Measurements from ENCODE around the gene ZNF638.
"Not testable (repeated sequence)": the region's sequence is repeated elsewhere in the genome, so short reads cannot be mapped to it uniquely, and the experiment has no call there.

Gene ZNF638

DNA sequence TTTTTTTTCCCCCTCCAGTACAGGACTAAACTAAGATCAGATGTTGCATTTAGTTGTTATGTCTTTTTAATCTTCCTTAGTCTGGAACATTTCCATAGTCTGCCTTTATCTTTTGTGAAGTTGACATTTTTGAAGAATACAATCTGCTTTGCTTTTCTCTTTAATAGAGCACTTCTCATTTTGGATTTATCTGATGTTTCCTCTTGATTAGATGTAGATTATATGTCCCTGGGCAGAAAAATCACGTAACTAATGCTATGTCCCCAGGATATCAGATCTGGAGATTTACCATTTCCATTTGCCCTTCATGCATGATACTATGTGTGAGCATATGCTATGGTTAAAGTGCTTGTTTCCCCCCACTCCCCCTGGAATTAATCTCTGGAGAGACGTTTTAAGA, 6.2 kb downstream of the ZNF638 start:
- no peak for DNase-seq

DNA sequence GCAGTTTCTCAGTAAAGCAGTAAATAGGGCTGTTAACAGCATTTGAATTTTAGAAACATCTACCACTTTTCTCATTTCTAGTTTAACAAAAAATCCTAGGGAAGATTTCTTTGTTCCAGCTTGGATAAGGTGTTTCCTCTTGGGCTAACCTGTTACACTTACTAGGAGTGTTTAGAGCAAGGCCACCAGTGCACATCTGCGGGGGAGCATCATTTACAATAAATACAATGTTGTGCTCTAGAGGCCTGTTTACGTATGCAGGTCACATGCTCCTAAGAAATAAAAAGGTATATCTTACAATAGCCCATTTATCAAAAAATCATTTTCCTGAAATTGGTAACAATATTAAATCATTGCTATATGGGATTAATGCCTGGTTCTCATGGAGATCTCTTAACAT, 8.1 kb downstream of the ZNF638 start:
- DNase-seq, result no peak

DNA sequence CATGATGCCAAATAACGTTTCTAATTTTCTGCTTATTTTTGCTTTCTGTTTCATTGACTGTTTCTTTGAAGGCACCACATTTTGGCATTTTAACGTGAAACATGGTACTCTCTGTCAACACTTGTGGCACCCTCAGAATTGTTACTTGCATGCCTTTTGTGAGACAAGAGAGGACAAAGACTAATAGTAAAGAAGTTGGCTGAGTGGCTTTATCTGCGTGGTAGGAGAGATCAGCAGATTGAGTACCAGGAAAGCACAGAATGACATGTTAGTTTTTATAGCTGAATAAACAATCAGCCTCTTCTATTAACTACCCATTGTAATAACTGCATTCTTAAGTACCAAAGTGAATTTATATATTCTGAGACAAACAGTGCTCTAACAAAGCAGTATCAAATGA, 8.6 kb downstream of the ZNF638 start:
- no peak for DNase-seq

DNA sequence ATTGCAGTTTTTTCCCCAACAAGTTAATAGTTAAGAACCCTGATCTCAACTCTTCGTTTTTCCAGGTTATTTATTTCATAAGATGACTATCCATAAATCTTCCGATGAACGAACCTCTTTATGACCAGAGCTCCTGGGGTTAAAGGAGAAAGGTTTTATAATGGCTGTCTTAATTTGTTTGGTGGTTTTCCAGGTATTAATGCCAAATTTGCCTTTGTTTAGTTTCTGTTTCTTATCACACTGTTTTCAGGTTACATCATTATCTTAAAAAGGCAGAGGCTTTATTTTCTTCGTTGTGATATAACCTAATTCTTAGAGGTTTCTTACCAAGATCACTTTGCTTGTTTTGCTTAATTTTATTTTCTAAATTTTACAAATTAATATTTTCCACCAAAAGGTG, 10.1 kb downstream of the ZNF638 start:
- DNase-seq, result no peak

DNA sequence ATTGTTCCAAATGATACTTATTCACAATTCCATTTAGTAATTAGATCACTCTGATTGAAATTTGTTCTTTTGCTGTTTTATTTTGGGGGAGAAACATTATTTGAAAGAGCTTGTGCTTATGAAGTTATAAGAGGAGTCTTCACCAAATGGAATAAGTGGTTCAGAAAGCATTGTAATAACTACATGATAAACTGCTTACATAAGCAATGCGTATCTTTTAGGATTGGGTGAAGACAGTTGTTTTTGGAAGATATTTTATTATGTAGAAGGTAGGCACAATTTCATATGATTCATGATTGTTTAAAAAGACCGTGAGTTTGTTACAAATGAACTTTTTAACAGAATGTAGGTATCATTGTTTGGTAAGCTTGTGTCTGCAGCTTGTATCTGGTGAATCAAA, 14.5 kb downstream of the ZNF638 start:
- no peak for DNase-seq

DNA sequence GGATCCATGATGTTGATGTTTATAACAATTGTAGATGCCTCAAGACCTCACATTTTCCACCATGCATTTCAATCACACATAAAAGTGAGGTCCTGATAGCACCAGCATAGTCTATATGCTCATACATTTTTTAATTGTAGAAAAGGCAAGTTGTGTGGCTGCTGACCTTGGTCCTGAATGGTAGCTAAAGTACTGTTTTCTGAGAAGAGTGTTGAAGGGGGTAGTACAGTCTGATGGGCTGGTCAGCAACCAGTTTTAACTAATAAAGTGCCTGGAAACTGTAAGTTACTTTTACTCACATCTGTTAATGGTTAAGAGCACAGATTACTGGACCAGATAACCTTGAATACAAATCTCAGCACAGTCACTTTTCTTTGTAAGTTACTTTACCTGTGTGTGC, 15.9 kb downstream of the ZNF638 start:
- no peak for DNase-seq

DNA sequence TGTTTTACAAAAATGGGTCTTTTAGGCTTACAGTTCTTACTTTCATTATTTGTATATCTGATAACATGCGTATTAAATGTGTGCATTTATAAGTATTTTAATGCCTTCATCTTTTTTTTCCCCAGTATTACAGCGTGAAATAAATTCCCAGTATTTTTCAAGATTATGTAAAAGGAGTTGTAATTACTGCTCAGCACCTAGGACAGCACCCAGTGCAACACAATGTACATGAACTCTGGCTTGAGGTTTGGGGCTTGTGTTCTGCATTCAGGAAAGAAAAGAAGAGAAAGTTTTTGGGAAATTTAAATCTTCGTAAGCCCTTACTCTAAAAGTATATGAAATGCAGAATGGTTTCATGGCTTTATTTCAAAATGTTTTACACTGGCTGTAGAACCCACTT, 16.7 kb downstream of the ZNF638 start:
- no peak for DNase-seq

DNA sequence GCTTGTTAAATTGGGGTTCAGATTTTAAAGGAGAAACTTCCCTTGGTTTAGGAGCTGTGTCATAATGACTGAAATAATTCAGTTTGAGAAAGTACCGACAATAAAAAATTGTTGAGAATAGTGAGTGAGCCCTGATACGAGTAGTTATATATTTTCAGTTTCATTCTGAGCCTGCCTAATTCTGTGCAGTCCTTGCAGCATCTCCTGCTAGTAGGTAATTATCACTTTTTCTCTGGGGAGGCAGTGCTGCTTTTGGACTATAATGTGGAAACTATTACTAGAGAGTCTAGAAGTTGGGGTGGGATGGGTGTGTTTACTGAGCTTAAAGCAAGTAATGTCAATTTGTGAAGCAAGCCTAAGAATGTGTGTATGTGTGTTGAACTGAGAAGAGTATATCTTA, 21.7 kb downstream of the ZNF638 start:
- no peak for DNase-seq

DNA sequence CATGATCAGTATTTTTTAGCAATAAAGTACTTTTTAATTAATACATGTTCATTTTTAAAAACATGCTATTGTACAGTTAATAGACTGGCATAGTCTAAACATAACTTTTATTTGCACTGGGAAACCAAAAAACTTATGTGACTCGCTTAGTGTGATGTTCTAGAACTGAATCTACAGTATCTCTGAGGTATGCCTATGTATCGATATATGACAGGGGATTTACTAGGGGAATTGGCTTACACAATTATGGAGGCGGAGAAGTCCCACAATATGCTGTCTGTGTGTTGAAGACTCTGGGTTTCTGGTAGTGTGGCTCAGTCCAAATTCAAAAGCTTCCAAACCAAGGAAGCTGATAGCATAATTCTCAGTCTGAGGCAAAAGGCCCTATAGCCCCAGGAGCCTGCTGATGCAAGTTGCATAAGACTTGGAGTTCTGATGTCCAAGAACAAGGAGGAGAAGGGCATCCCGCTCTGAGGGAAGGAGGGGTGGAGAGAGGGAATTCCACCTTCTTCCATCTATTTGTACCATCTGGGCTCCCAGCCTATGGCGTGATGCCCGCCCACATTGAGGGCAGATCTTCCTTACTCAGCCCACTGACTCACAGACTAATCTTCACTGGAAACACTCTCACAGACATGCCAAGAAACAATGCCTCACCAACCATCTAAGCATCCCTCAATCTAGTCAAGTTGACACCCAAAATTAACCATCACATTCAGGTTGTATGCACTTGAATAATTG, 27.5 kb downstream of the ZNF638 start:
- no peak for DNase-seq

DNA sequence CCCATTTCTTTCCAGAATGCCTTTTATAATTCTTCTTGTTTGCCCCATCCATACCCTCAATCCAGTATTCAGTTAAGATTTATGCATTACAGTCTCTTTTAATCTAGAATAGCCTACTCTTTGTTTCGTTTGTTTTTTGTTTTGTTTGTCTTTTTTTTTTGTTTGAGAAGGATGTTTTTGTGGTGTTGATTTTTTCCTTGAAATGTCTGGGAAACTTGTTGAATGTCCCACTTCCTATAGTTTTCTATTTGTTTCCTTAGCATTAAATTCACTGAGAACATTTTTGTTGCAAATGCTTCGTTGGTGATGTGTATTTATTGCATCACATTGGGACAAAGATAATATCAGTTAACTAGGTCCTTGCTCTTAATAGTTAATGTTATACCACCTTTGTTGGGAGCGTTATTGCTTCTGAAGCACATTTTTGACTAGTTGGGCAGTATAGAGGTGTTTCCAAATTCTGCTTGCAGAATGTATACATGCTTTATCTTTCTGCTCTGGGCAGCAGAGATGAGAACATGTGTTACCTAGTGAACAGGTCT, 28.9 kb downstream of the ZNF638 start:
- DNase-seq, result no peak

DNA sequence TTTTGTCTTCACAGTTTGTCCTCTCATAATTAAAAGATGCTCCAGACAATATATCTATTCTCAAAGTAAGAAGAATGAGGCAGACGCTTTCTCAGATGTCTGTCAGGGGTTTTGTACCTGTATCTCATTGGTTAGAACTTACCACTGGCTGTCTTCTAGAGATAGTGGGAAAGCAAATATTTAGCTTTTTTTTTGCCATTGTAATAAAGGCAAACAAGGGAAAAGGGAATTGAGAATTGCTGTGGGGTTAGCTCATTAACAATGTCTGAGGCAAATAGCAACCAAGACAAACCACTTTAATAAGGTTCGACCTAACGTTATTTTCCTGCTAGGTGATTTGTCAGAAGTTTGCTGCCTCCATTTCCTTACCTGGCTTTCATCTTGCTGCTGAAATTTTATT, 30.0 kb downstream of the ZNF638 start:
- DNase-seq, result no peak

DNA sequence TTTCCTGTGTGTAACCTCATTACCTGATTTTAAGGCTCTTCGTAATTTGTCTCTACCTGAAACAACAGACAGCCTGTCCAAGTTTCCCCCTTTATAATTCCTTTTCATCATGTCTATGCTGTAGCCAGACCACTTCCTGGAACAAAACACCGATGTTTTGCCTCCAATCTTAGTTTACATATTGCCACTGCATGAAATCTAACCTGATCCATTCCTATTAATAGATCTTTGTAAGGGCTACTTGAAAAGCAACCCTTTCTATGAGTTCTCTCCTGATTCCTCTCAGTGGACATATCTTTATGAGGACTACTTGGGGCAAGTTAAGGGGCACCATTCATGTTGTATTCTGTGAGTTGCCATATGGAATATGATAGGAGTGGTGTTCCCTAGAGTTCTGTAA, 30.9 kb downstream of the ZNF638 start:
- DNase-seq, result no peak

DNA sequence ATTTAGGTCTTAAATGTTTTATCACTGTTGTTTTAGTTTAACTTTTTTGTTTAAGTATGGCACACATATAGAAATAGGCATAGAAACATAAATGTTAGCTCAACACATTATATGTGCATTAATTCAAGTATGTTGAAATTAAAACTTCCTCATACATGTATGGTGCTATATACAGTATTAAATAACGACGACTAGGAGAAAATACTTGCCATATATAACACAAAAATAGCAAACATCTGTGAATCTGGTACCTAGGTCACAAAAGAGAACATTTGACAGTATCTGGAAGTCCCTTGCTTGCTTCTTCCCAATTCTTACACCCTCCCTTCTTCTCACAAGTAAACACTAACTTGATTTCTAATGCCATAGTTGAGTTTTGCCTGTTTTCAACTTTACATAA, 38.4 kb downstream of the ZNF638 start:
- DNase-seq, result no peak

DNA sequence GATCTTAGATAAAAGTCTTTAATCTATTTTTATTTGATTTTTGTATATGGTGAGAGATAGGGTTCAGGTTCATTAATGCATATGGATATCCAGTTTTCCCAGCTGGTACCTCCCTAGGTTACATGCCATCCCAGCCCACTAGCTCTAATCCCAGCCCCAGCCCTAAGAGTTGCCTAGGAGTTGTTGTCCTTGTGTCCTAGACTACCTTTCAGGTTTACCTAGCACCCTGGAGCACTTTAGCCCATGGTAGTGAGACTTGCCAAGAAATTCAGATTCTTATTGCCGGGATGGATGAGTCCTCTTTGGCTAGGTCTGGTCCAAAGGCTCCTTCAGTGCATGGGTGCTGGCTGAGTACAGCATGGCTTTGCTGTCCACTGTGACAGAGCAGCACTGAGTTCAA, 40.5 kb downstream of the ZNF638 start:
- DNase-seq, result no peak

DNA sequence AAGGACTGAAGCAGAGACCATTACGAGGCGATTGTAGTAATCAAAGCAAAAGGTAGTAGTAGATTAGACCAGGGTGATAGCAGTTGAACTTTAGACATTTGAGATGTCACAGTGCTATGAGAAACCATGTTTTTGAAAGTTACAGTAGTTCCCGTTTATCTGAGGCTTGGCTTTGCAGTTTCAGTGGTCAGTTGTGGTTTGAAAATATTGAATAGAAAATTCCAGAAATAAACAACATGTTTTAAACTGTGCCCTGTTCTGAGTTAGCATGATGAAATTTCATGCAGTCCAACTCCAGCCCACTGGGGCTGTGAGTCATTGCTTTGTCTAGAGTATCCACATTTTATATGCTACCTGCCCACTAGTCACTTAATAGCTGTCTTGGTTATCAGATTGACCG, 47.5 kb downstream of the ZNF638 start:
- no peak for DNase-seq

DNA sequence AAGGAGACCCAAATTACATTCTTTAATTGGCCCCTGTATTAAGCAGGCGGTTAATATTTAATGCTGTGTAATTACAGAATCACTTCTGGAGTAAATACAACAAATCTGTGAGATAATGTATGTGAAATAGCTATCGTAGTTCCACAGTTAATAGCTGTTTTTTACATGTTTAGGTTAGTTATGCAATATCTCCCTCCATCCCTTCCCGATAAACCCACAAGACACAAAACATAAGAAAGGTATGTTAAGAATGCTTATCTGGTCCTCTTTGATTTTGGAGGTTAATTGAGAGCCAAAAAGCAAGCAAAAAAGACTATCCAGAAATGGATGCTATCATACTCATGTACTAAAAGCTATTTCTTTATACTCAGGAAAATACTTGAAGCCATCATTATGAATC, 49.1 kb downstream of the ZNF638 start:
- DNase-seq, result no peak

DNA sequence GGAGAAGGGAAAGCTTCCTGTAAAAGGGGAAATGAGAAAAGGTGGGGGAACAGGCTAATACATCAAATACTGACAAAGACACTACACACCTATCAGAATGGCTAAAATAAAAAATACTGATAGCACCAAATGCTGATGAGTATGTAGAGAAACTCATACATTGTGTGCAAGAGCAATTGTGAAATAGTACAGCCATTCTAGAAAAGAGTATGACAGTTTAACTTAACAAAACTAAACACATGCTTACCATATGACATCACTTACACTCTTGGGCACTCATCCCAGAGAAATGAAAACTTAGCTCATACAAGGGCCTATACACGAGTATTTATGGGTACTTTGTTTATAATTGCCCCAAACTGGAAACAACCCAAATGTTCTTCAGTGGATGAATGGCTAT, 53.4 kb downstream of the ZNF638 start:
- DNase-seq, result no peak

DNA sequence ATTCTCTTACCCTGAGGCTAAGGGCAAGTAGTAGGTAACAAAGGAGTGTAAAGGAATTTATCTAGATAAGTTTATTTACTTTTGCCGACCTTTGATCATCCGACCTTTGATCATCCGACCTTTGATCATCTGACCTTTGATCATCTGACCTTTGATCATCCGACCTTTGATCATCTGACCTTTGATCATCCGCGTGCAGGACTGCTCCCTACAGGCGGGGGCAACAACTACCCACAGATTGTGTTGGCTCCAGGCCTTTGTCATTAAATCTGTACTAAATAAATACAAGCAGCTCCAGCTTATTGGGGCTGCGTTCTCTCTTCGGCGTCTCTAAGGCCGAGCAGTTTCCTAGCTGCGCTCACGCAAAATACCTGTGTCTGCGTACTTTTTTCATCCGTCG, 56.6 kb downstream of the ZNF638 start:
- DNase-seq, result no peak

DNA sequence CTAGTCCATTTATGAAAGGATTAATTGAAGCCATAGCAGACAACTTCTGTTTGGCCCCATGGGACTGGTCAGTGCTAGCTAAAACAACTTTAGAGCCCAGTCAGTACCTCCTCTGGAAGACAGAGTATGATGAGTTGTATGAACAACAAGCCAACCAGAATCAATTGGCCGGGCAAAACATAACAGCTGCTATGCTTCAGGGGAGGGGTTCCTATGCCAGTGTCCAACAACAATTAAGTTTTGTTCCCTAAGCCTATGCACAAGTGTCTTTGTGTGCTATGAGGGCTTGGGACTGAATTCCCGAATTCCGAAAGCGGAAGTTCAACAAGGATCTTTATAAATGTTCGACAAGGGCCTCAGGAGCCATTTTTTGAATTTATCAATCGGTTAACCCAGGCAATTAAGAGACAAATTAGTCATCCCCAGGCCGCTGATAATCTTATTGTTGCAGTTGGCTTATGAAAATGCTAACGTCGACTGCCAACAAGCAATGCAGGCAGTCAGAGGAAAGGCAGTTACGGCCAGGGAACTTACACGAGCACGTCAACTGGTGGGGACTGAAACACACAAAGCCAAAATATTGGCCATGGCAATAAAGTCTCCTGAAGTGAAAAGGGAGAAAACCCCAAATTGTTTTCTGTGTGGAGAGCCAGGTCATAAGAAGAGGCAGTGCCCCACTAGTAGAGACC, 57.9 kb downstream of the ZNF638 start:
- DNase-seq, result no peak

DNA sequence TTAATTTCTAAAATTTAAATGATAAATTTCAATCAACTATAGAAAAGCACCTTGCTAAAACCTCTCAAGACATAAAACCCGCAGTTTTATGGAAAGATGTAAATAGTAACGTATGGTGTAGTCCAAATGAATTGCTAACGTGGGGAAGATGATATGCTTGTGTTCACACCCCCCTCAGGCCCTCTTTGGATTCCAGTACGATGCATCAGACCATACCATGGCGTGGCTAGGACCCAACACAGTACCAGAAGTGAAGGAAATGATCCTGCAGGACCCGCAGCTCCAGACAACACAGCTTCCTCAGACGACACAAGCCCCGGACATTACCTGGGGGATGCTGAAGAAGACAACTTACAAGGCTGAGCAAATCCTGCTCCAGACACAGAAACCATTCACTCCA, 61.6 kb downstream of the ZNF638 start:
- no peak for DNase-seq

DNA sequence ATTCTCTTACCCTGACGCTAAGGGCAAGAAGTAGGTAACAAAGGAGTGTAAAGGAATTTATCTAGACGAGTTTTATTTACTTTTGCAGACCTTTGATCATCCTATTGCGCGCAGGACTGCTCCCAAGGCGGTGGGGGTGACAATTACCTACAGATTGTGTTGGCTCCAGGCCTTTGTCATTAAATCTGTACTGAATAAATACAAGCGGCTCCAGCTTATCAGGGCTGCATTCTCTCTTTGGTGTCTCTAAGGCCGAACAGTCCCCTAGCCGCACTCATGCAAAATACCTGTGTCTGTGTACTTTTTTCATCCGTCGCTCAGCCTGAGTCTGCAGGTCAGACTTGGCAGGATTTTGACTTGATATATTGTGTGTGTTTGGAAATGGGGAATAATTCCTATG, 63.9 kb downstream of the ZNF638 start:
- no peak for DNase-seq

DNA sequence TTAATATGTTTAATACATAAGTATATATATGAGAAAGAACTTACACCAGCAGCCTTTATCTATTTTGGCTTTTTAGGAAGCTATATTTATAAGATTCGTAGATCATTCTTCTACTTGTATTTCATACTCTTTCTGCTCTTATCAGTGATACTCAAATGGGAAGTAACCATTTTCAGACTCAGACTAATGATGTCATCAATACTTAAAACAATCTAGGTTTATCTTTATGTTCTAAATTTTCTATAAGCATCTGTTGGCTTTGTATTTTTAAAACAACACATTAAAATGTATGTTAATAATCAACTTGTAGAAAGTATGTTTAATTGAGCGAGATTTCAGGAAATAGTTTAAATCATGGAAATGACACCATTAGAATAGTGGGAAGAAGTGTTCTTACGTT, 70.8 kb downstream of the ZNF638 start:
- DNase-seq, result no peak

DNA sequence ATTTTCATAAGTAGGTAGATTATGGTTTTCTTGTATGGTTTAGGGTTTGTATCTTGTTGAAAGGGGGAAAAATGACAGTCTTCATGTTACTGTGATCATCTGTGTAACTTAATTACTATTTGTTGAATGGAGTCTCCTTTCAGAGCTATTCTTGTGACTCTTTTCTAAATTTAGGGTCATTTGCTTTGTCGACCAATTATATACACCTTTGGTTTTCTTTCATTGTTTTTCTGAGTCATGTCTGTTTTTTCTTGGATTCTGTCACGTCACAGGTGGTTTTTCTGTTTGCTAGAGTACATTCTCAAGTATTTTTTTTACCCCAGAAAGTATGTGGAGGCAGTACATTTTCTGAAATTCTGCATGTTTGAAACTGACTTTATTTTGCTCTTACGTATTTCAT, 78.0 kb downstream of the ZNF638 start:
- DNase-seq, result no peak

DNA sequence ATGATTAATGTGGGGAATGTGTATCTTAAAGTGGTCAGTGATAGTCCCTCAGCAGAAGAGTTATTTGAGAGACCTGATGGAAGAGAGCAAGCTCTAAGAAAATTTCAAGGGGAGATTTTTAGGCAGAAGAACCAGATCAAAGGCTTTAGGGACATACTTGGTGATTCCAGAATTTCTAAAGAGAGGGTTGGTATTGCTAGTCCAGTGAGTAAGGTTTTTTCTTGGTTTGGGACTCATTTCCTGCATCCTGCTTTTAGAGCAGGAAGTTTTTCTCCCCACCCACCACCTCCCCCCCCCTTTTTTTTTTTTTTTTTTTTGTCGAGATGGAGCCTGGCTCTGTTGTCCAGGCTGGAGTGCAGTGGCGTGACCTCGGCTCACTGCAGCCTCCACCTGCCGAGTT, 79.1 kb downstream of the ZNF638 start:
- no peak for DNase-seq

DNA sequence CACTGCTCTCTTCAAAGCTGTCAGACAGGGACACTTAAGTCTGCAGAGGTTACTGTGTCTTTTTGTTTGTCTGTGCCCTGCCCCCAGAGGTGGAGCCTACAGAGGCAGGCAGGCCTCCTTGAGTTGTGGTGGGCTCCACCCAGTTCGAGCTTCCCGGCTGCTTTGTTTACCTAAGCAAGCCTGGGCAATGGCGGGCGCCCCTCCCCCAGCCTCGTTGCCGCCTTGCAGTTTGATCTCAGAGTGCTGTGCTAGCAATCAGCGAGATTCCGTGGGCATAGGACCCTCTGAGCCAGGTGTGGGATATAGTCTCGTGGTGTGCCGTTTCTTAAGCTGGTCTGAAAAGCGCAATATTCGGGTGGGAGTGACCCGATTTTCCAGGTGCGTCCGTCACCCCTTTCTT, 85.3 kb downstream of the ZNF638 start:
- DNase-seq, result not testable (repeated sequence)
